Measurements from ENCODE around the gene HBEGF.

DNA sequence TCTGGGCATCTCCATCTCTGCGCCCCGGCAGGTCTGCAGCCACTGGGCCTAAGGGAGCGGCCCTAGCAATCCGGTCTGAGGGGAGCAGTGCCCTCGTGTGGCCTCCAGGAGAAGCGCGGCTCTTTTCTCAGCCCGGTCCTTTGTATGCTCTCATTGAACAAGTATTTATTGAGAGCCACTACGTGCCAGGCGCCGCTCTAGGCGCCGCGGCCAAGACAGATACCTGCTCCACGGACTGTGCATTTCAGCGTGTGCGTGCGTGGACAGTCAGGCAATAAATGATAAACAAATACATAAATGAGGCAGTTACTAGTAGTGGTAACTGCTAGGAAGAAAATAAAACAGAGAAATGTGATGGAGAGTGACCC is 11.3 kb upstream of the HBEGF start:
- no peak for TF ChIP-seq EZH2phosphoT487 (IDR thresholded peaks at IDR 0.05; ENCODE audit: borderline replicate concordance)
- TF ChIP-seq SP1 (IDR thresholded peaks at IDR 0.05; ENCODE audit: low read depth), result no peak
- TF ChIP-seq, protein P1, sequence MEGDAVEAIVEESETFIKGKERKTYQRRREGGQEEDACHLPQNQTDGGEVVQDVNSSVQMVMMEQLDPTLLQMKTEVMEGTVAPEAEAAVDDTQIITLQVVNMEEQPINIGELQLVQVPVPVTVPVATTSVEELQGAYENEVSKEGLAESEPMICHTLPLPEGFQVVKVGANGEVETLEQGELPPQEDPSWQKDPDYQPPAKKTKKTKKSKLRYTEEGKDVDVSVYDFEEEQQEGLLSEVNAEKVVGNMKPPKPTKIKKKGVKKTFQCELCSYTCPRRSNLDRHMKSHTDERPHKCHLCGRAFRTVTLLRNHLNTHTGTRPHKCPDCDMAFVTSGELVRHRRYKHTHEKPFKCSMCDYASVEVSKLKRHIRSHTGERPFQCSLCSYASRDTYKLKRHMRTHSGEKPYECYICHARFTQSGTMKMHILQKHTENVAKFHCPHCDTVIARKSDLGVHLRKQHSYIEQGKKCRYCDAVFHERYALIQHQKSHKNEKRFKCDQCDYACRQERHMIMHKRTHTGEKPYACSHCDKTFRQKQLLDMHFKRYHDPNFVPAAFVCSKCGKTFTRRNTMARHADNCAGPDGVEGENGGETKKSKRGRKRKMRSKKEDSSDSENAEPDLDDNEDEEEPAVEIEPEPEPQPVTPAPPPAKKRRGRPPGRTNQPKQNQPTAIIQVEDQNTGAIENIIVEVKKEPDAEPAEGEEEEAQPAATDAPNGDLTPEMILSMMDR (IDR thresholded peaks at IDR 0.05 in 2 of 3, conservative IDR thresholded peaks at IDR 0.05 in 1 of 3; ENCODE audit: borderline replicate concordance in 1 of 3, insufficient read depth in 1 of 3, low read depth in 2 of 3, low read length in 2 of 3), result peak in 2 of 3 experiments; percentile 91 to 92; a peak in 4 of 6 replicates
- no peak for TF ChIP-seq SRF (IDR thresholded peaks at IDR 0.05; ENCODE audit: low read depth)
- TF ChIP-seq SIN3A (IDR thresholded peaks at IDR 0.05; ENCODE audit: low read depth), result no peak
- TF ChIP-seq, protein P2, sequence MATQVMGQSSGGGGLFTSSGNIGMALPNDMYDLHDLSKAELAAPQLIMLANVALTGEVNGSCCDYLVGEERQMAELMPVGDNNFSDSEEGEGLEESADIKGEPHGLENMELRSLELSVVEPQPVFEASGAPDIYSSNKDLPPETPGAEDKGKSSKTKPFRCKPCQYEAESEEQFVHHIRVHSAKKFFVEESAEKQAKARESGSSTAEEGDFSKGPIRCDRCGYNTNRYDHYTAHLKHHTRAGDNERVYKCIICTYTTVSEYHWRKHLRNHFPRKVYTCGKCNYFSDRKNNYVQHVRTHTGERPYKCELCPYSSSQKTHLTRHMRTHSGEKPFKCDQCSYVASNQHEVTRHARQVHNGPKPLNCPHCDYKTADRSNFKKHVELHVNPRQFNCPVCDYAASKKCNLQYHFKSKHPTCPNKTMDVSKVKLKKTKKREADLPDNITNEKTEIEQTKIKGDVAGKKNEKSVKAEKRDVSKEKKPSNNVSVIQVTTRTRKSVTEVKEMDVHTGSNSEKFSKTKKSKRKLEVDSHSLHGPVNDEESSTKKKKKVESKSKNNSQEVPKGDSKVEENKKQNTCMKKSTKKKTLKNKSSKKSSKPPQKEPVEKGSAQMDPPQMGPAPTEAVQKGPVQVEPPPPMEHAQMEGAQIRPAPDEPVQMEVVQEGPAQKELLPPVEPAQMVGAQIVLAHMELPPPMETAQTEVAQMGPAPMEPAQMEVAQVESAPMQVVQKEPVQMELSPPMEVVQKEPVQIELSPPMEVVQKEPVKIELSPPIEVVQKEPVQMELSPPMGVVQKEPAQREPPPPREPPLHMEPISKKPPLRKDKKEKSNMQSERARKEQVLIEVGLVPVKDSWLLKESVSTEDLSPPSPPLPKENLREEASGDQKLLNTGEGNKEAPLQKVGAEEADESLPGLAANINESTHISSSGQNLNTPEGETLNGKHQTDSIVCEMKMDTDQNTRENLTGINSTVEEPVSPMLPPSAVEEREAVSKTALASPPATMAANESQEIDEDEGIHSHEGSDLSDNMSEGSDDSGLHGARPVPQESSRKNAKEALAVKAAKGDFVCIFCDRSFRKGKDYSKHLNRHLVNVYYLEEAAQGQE (IDR thresholded peaks at IDR 0.05; ENCODE audit: low read depth), result no peak
- no peak for TF ChIP-seq POLR2A (IDR thresholded peaks at IDR 0.05; ENCODE audit: borderline replicate concordance, extremely low read depth, insufficient read depth, insufficient read length)
- 0 out of 2 replicates have a peak, but pooled peaks have one; percentile 11 for TF ChIP-seq POLR2AphosphoS5 (IDR thresholded peaks at IDR 0.05; ENCODE audit: low read depth, low read length)
